Psoas muscle (tissue), 8 donors: ENCODE measurements around the gene AFF3. TPM values are rescaled to one million over a fixed set of nuclear protein-coding genes. Genes with fewer than 3 reads are reported as not detected.

Experiments used
- ATAC-seq, 4 donors: fragments of 200-7000 bp; cut with Tn5 transposase; one replicate each; pipeline ENCODE4 v1.9.1; 2020; ENCODE audit warnings: moderate library complexity in 3 of 4, mild to moderate bottlenecking in 2 of 4
- DNase-seq, 2 donors: peaks; one replicate each; pipeline ENCODE4 v3.0.0-alpha.2; 2020
- H3K27ac ChIP-seq: fragments of 200-600 bp; one replicate; pipeline ENCODE4 v1.8.0; 2022
- H3K27me3 ChIP-seq, 3 donors: fragments of 200-600 bp in 1 of 3; one replicate each; pipeline versions ENCODE4 v1.6.1 to v1.8.0; 2013 to 2022; ENCODE audit warnings: low read length in 2 of 3, mild to moderate bottlenecking in 2 of 3, moderate library complexity in 1 of 3; ENCODE audit not compliant: insufficient read depth in 3 of 3
- H3K36me3 ChIP-seq, 2 donors: fragments of 200-600 bp in 1 of 2; one replicate each; pipeline versions ENCODE4 v1.6.1 to v1.8.0; 2013 to 2022; ENCODE audit warnings: low read depth in 1 of 2, mild to moderate bottlenecking in 1 of 2, moderate library complexity in 1 of 2; ENCODE audit not compliant: insufficient read depth in 1 of 2
- H3K4me1 ChIP-seq: fragments of 200-600 bp; one replicate; pipeline ENCODE4 v1.8.0; 2022
- H3K4me3 ChIP-seq: fragments of 200-600 bp; one replicate; pipeline ENCODE4 v1.8.0; 2022; ENCODE audit warnings: mild to moderate bottlenecking
- H3K9me3 ChIP-seq: fragments of 200-600 bp; one replicate; pipeline ENCODE4 v1.8.0; 2022
- WGBS, 3 donors: extraction: QIAGEN DNeasy Blood & Tissue Kit; methylation state at CpG; one replicate each; pipeline versions ENCODE4 v1.1.6 to v1.1.7; 2013; 5-methylcytosine and 5-hydroxymethylcytosine counted together
- intact Hi-C, 2 donors: fragments of 100-400 bp; cut with DNase I; formaldehyde crosslinking; loops; one replicate each; pipeline versions ENCODE4 v1.11.0 to v1.14.2; 2022
- polyA plus RNA-seq, 3 donors: library from polyadenylated mRNA; stranded (reverse); fragments of 200-250 nt; gene quantifications; one replicate each; pipeline ENCODE4 v1.2.3, GENCODE V29; 2013
- total RNA-seq, 4 donors: library from RNA; stranded (reverse); fragmentation: NEBNext Ultra II Directional in 2 of 4; extraction: Animal tissue kit (Norgen Biotek cat#: 25700) in 2 of 4; gene quantifications; one replicate each; pipeline versions ENCODE4 v1.2.1 to v1.2.4, GENCODE V29; 2021 to 2023
- TF ChIP-seq, protein P1 (sequence below): fragments of 200-600 bp; IDR thresholded peaks from one replicate; pipeline ENCODE4 v1.8.0; 2022; ENCODE audit warnings: antibody characterized with exemption
- donor health status: healthy with polysubstance abuse.
- donor health status: DM: no; HTN: no; CAD: no; lungs with moderate emphysema.
- donor health status: Bipolar disorder and iron deficiency.
- donor health status: healthy.
- donor health status: DM: yes; HTN: yes; CAD: no.
- donor health status: DM: no; HTN: no; CAD: no.
- donor health status: DM: no; HTN: no; CAD: no.
- donor health status: DM: yes; HTN: yes; CAD: no.

The AFF3 gene
- total and polyA plus RNA-seq, 7 donors: 0.08 to 2.9 (median 0.44) TPM

DNA sequence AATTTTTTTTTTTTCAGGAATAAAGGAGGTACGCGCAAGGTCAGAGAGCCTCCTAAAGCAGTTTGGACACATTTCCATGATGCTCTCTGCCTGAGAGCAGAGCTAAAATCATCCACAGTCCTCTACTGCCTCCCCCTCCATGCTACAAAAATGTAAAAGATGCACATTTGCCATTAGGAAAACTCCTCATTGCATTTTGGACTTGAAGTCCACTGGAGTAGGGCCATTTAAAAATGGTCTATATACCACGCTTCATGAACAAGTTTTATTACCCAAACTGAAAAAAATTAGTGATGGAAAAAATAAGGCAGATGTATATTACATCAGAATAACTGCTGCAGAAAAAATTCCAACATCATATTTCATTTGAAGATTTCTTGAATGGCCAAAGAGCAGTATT is 256.0 kb downstream of the AFF3 start:
- Histone ChIP-seq H3K9me3 (no peaks in the 10 kb centered on the region), H3K4me3 (no peak overlapping the region), H3K36me3 (no peaks in the 10 kb centered on the region), H3K27me3 (no peaks in the 10 kb centered on the region), H3K4me1 (no peaks in the 10 kb centered on the region), H3K27ac (no peak overlapping the region)
- TF ChIP-seq, protein P1, sequence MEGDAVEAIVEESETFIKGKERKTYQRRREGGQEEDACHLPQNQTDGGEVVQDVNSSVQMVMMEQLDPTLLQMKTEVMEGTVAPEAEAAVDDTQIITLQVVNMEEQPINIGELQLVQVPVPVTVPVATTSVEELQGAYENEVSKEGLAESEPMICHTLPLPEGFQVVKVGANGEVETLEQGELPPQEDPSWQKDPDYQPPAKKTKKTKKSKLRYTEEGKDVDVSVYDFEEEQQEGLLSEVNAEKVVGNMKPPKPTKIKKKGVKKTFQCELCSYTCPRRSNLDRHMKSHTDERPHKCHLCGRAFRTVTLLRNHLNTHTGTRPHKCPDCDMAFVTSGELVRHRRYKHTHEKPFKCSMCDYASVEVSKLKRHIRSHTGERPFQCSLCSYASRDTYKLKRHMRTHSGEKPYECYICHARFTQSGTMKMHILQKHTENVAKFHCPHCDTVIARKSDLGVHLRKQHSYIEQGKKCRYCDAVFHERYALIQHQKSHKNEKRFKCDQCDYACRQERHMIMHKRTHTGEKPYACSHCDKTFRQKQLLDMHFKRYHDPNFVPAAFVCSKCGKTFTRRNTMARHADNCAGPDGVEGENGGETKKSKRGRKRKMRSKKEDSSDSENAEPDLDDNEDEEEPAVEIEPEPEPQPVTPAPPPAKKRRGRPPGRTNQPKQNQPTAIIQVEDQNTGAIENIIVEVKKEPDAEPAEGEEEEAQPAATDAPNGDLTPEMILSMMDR: no peak
- no peak for ATAC-seq
- WGBS, 3 donors: 97 to 98% (median 97%) methylated on average over 3 of the region's 3 CpGs
- intact Hi-C loops: no loop called here
- no peak for DNase-seq

DNA sequence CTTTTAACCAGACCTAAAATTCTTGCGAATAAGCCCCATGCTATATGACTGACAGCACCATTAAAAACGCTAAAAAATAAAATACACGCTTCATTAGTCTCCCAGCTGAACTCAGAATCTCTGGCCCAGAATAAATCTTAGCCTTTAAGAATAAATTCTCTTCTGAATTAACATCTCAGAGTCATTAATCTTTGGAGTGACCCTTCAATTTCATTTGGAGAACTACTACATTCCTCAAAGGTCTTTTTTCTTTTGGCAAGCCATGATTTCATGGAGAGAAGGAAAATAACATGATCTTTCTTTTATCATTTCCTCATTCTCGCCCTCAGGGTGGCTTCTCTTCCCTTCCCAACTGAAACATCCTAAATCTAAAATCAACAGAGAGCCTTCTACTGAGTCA is 259.0 kb downstream of the AFF3 start:
- intact Hi-C loops: no loop called here
- 68 to 75% (median 68%) methylated on average over 4 of the region's 4 CpGs for WGBS, 3 donors
- ATAC-seq: no peak
- no peaks in the 10 kb centered on the region for H3K27me3 ChIP-seq
- H3K27ac ChIP-seq: no peak overlapping the region
- no peak overlapping the region for H3K4me3 ChIP-seq
- TF ChIP-seq, protein P1: no peak
- DNase-seq: no peak
- no peaks in the 10 kb centered on the region for H3K4me1 ChIP-seq
- H3K36me3 ChIP-seq: no peaks in the 10 kb centered on the region
- no peaks in the 10 kb centered on the region for H3K9me3 ChIP-seq

DNA sequence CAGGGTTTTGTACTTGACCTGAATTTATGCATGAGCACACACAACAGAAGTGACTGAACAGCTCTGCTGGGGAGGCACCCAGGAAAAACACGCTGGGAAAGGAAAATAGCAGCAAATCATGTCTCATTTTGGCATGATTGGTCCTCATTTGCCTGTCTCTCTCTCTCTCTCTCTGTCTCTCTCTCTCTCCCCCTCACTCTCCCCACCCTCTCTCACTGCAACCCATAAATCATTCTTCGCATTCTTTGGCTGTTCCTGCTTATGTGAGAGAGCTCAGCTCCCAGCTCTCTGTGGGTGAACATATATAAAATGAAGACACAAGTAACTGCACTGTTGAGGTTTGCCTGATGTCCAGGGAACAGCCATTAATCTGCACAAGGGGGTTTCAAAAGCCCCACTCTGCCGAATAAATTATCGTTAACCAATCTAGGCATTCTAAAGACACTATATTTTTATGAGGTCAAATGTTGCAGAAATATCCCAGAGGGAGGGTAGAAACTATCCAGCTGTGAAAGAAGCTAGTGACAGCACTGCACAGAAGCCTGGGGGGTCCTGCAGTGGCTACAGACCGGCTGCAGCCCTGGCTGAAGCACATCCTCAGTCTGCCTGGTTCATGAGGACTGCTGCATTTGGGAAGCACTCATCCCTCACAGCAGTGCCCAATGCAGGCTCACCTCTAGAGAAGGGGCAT is 260.3 kb downstream of the AFF3 start:
- no peaks in the 10 kb centered on the region for H3K27me3 ChIP-seq
- 45 to 50% (median 50%) methylated on average over 5 of the region's 5 CpGs for WGBS, 3 donors
- ATAC-seq: no peak
- no peak for DNase-seq
- H3K27ac ChIP-seq: no peak overlapping the region
- H3K9me3 ChIP-seq: no peaks in the 10 kb centered on the region
- no peak overlapping the region for H3K4me3 ChIP-seq
- intact Hi-C loops: no loop called here
- TF ChIP-seq, protein P1: no peak
- no peaks in the 10 kb centered on the region for H3K36me3 ChIP-seq
- H3K4me1 ChIP-seq: no peaks in the 10 kb centered on the region

DNA sequence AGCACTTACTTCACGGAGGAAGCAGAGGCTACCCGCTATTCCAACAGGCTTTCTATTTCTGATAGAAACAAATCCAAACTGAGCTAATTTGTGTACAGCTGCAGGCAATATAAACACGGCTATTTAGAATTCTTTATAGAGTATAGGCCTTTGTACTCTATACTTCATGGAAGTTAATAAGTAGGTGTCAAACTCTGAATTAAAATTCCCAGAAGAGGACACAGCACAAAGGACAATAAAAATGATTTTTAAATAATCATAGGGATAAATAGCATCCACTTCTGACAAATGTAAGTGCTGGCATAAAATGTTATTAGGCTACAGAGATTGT is 261.5 kb downstream of the AFF3 start:
- WGBS, 3 donors: 91 to 98% (median 93%) methylated on average over 3 of the region's 3 CpGs
- no peak overlapping the region for H3K4me3 ChIP-seq

More for the DNA sequence above, 261.5 kb downstream of the AFF3 start:
- no peaks in the 10 kb centered on the region for H3K27me3 ChIP-seq
- no peaks in the 10 kb centered on the region for H3K4me1 ChIP-seq
- H3K27ac ChIP-seq: no peak overlapping the region
- no peak for DNase-seq
- H3K9me3 ChIP-seq: no peaks in the 10 kb centered on the region
- intact Hi-C loops: no loop called here
- TF ChIP-seq, protein P1: no peak
- no peaks in the 10 kb centered on the region for H3K36me3 ChIP-seq
- no peak for ATAC-seq
